B cell (primary cell): ENCODE results near the gene SMG1.
"Not testable (repeated sequence)": the region's sequence is repeated elsewhere in the genome, so short reads cannot be mapped to it uniquely, and the experiment has no call there.

Experiments used
- EZH2 ChIP-seq: IDR thresholded peaks from 2 replicates; pipeline ENCODE4 v1.6.1; 2012; ENCODE audit warnings: borderline replicate concordance, low read depth, mild to moderate bottlenecking, moderate library complexity, low read length; ENCODE audit not compliant: insufficient read depth, poor library complexity, severe bottlenecking
- TF ChIP-seq, protein P1 (sequence below): fragments of 200-600 bp; IDR thresholded peaks from one replicate; pipeline ENCODE4 v1.8.0; 2022; ENCODE audit warnings: antibody characterized with exemption, mild to moderate bottlenecking

DNA sequence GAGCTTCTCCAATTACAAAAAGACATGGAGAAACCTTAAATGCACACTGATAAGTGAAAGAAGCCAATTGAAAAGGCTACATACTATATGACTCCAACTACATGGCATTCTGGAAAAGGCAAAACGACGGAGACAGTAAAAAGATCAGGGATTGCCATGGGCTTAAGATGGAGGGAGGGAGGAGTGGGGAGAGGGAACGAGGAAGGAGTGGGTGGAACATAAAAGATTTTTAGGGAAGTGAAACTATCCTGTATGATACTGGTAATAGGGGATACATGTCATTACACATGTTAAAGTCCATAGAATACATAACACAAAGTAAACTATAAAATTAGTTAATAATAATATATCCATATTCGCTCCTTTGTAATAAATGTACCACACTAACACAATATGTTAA, 48.9 kb downstream of the SMG1 start:
- TF ChIP-seq, protein P1, sequence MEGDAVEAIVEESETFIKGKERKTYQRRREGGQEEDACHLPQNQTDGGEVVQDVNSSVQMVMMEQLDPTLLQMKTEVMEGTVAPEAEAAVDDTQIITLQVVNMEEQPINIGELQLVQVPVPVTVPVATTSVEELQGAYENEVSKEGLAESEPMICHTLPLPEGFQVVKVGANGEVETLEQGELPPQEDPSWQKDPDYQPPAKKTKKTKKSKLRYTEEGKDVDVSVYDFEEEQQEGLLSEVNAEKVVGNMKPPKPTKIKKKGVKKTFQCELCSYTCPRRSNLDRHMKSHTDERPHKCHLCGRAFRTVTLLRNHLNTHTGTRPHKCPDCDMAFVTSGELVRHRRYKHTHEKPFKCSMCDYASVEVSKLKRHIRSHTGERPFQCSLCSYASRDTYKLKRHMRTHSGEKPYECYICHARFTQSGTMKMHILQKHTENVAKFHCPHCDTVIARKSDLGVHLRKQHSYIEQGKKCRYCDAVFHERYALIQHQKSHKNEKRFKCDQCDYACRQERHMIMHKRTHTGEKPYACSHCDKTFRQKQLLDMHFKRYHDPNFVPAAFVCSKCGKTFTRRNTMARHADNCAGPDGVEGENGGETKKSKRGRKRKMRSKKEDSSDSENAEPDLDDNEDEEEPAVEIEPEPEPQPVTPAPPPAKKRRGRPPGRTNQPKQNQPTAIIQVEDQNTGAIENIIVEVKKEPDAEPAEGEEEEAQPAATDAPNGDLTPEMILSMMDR = not testable (repeated sequence)
- not testable (repeated sequence) for TF ChIP-seq EZH2
